Measurements from ENCODE around the gene ELOVL1.
"Not testable (repeated sequence)": the region's sequence is repeated elsewhere in the genome, so short reads cannot be mapped to it uniquely, and the experiment has no call there.

ELOVL1 gene

GRCh38 chr1:43381612-43382011 lies 13.8 kb upstream of the ELOVL1 start:
- Histone ChIP-seq H3K9ac (ENCODE audit: low read depth, low read length) (no peak overlapping the region), H3K36me3 (ENCODE audit: control insufficient read depth, insufficient read depth, low read length) (peaks cover 44% of the 10 kb centered on the region), H3K27ac (ENCODE audit: low read depth, low read length) (no peak overlapping the region)

GRCh38 chr1:43379476-43379875 lies 11.7 kb upstream of the ELOVL1 start:
- Histone ChIP-seq H3K4me3 (ENCODE audit: low read depth, low read length) (no peak overlapping the region), H3K9ac (ENCODE audit: low read depth, low read length) (no peak overlapping the region), H3K4me1 (ENCODE audit: control insufficient read depth, insufficient read depth, low read length) (no peaks in the 10 kb centered on the region), H3K27me3 (ENCODE audit: control insufficient read depth, insufficient read depth, low read length) (no peaks in the 10 kb centered on the region), H3K9me3 (ENCODE audit: control insufficient read depth, insufficient read depth, low read length) (no peaks in the 10 kb centered on the region), H3K36me3 (ENCODE audit: control insufficient read depth, insufficient read depth, low read length) (peaks cover 23% of the 10 kb centered on the region), H3K27ac (ENCODE audit: low read depth, low read length) (no peak overlapping the region)

More at GRCh38 chr1:43381612-43382011, 13.8 kb upstream of the ELOVL1 start:
- Histone ChIP-seq H3K4me1 (ENCODE audit: control insufficient read depth, insufficient read depth, low read length) (no peaks in the 10 kb centered on the region), H3K27me3 (ENCODE audit: control insufficient read depth, insufficient read depth, low read length) (no peaks in the 10 kb centered on the region), H3K9me3 (ENCODE audit: control insufficient read depth, insufficient read depth, low read length) (no peaks in the 10 kb centered on the region), H3K4me3 (ENCODE audit: low read depth, low read length) (no peak overlapping the region)

- Histone ChIP-seq H3K9ac (ENCODE audit: low read depth, low read length) (no peak overlapping the region), H3K36me3 (ENCODE audit: control insufficient read depth, insufficient read depth, low read length) (0 out of 2 replicates have a peak, but pooled peaks cover 8% of the 10 kb centered on the region), H3K4me3 (ENCODE audit: low read depth, low read length) (no peak overlapping the region), H3K27ac (ENCODE audit: low read depth, low read length) (no peak overlapping the region), H3K4me1 (ENCODE audit: control insufficient read depth, insufficient read depth, low read length) (no peaks in the 10 kb centered on the region), H3K9me3 (ENCODE audit: control insufficient read depth, insufficient read depth, low read length) (no peaks in the 10 kb centered on the region), H3K27me3 (ENCODE audit: control insufficient read depth, insufficient read depth, low read length) (no peaks in the 10 kb centered on the region)
Observed at GRCh38 chr1:43377831-43378230, 10.0 kb upstream of the ELOVL1 start.

GRCh38 chr1:43376723-43377235 lies 9.0 kb upstream of the ELOVL1 start:
- H3K27ac ChIP-seq (ENCODE audit: low read depth, low read length), result no peak overlapping the region
- no peaks in the 10 kb centered on the region for H3K27me3 ChIP-seq (ENCODE audit: control insufficient read depth, insufficient read depth, low read length)
- no peaks in the 10 kb centered on the region for H3K36me3 ChIP-seq (ENCODE audit: control insufficient read depth, insufficient read depth, low read length)
- no peak overlapping the region for H3K9ac ChIP-seq (ENCODE audit: low read depth, low read length)
- no peaks in the 10 kb centered on the region for H3K4me1 ChIP-seq (ENCODE audit: control insufficient read depth, insufficient read depth, low read length)
- no peak overlapping the region for H3K4me3 ChIP-seq (ENCODE audit: low read depth, low read length)
- H3K9me3 ChIP-seq (ENCODE audit: control insufficient read depth, insufficient read depth, low read length), result no peaks in the 10 kb centered on the region

- Histone ChIP-seq H3K27me3 (ENCODE audit: control insufficient read depth, insufficient read depth, low read length) (no peaks in the 10 kb centered on the region), H3K9ac (ENCODE audit: low read depth, low read length) (no peak overlapping the region), H3K36me3 (ENCODE audit: control insufficient read depth, insufficient read depth, low read length) (no peaks in the 10 kb centered on the region), H3K4me1 (ENCODE audit: control insufficient read depth, insufficient read depth, low read length) (peaks cover 6% of the 10 kb centered on the region; the same call in 1 of the 2 replicates), H3K9me3 (ENCODE audit: control insufficient read depth, insufficient read depth, low read length) (no peaks in the 10 kb centered on the region), H3K27ac (ENCODE audit: low read depth, low read length) (no peak overlapping the region), H3K4me3 (ENCODE audit: low read depth, low read length) (no peak overlapping the region)
Observed at GRCh38 chr1:43373066-43373940, 5.5 kb upstream of the ELOVL1 start.

GRCh38 chr1:43372172-43372571 lies 4.4 kb upstream of the ELOVL1 start:
- peaks cover 7% of the 10 kb centered on the region; the same call in 1 of the 2 replicates for H3K4me1 ChIP-seq (ENCODE audit: control insufficient read depth, insufficient read depth, low read length)
- no peaks in the 10 kb centered on the region for H3K9me3 ChIP-seq (ENCODE audit: control insufficient read depth, insufficient read depth, low read length)
- no peaks in the 10 kb centered on the region for H3K36me3 ChIP-seq (ENCODE audit: control insufficient read depth, insufficient read depth, low read length)
- no peak overlapping the region for H3K27ac ChIP-seq (ENCODE audit: low read depth, low read length)
- no peaks in the 10 kb centered on the region for H3K27me3 ChIP-seq (ENCODE audit: control insufficient read depth, insufficient read depth, low read length)
- H3K4me3 ChIP-seq (ENCODE audit: low read depth, low read length), result no peak overlapping the region
- no peak overlapping the region for H3K9ac ChIP-seq (ENCODE audit: low read depth, low read length)

- Histone ChIP-seq H3K27ac (ENCODE audit: low read depth, low read length) (no peak overlapping the region), H3K27me3 (ENCODE audit: control insufficient read depth, insufficient read depth, low read length) (no peaks in the 10 kb centered on the region), H3K4me3 (ENCODE audit: low read depth, low read length) (no peak overlapping the region), H3K9me3 (ENCODE audit: control insufficient read depth, insufficient read depth, low read length) (no peaks in the 10 kb centered on the region), H3K36me3 (ENCODE audit: control insufficient read depth, insufficient read depth, low read length) (no peaks in the 10 kb centered on the region), H3K9ac (ENCODE audit: low read depth, low read length) (no peak overlapping the region), H3K4me1 (ENCODE audit: control insufficient read depth, insufficient read depth, low read length) (peaks cover 19% of the 10 kb centered on the region)
Observed at GRCh38 chr1:43370564-43370963, 2.8 kb upstream of the ELOVL1 start.

- peaks cover 20% of the 10 kb centered on the region for H3K4me1 ChIP-seq (ENCODE audit: control insufficient read depth, insufficient read depth, low read length)
- H3K36me3 ChIP-seq (ENCODE audit: control insufficient read depth, insufficient read depth, low read length); H3K4me3 ChIP-seq (ENCODE audit: low read depth, low read length); H3K9me3 ChIP-seq (ENCODE audit: control insufficient read depth, insufficient read depth, low read length); H3K27me3 ChIP-seq (ENCODE audit: control insufficient read depth, insufficient read depth, low read length); H3K27ac ChIP-seq (ENCODE audit: low read depth, low read length); H3K9ac ChIP-seq (ENCODE audit: low read depth, low read length): not testable (repeated sequence)
Observed at GRCh38 chr1:43369779-43370178, 2.0 kb upstream of the ELOVL1 start.

GRCh38 chr1:43368646-43369020 lies 822 bp upstream of the ELOVL1 start:
- Histone ChIP-seq H3K9me3 (ENCODE audit: control insufficient read depth, insufficient read depth, low read length) (no peaks in the 10 kb centered on the region), H3K27ac (ENCODE audit: low read depth, low read length) (peak overlapping the region; percentile 94), H3K36me3 (ENCODE audit: control insufficient read depth, insufficient read depth, low read length) (peaks cover 19% of the 10 kb centered on the region), H3K4me1 (ENCODE audit: control insufficient read depth, insufficient read depth, low read length) (peaks cover 20% of the 10 kb centered on the region), H3K9ac (ENCODE audit: low read depth, low read length) (peak overlapping the region; percentile 80), H3K27me3 (ENCODE audit: control insufficient read depth, insufficient read depth, low read length) (no peaks in the 10 kb centered on the region), H3K4me3 (ENCODE audit: low read depth, low read length) (peak overlapping the region; percentile 73)

GRCh38 chr1:43367026-43367903 lies 546 bp downstream of the ELOVL1 start:
- Histone ChIP-seq H3K36me3 (ENCODE audit: control insufficient read depth, insufficient read depth, low read length) (peaks cover 32% of the 10 kb centered on the region), H3K9me3 (ENCODE audit: control insufficient read depth, insufficient read depth, low read length) (no peaks in the 10 kb centered on the region), H3K9ac (ENCODE audit: low read depth, low read length) (peak overlapping the region; percentile 26; the same call in 1 of the 2 replicates), H3K27me3 (ENCODE audit: control insufficient read depth, insufficient read depth, low read length) (no peaks in the 10 kb centered on the region), H3K4me1 (ENCODE audit: control insufficient read depth, insufficient read depth, low read length) (peaks cover 20% of the 10 kb centered on the region), H3K27ac (ENCODE audit: low read depth, low read length) (peak overlapping the region; percentile 88), H3K4me3 (ENCODE audit: low read depth, low read length) (peak overlapping the region; percentile 73)

Measured in HUES48 (cell line).